NCI-H446 treated with DMSO at 0.1 percent for 48 hours (cell line): ENCODE results near the gene NPBWR2.

Source experiments
- DNase-seq: peaks from one replicate; lab custom pipeline; 2025; lab: John Stamatoyannopoulos, UW

Gene NPBWR2

DNA sequence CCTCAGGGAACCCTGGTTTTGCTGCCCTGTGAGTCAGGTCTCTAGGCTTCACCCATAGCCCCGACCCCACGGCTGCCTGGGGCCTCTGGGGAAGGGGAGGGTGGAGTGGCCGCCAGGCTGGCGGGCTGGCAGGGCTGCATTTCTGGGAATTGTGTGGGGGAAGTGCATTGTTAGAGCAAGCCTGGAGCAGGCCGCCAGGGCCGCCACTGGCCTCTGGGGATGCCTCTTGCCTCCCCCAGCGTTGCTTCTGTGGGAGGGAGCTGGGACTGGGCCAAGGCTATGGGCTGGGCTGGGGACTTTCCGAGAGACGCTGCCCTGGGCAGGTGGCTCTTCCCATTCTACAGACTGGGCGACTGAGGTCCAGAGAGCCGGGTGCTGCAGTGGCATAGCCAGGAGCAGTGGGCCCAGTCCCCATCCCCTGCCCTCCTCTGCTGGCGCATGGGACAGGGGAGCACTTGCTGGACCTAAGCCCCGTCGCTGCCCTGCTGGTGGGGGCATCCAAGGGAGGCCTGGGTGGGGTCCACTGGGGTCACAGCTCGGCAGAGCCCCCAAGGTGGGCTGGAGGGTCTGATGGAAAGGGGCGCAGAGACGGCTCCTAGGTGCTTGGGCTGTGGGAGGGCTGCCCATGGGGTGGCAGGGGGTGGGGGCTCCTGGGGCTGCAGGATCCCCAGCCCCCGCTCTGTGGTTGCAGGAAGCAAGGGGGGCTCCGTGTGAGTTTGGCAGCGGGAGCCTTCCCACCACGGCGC, 51.3 kb downstream of the NPBWR2 start:
- DNase-seq: peak; percentile 53

DNA sequence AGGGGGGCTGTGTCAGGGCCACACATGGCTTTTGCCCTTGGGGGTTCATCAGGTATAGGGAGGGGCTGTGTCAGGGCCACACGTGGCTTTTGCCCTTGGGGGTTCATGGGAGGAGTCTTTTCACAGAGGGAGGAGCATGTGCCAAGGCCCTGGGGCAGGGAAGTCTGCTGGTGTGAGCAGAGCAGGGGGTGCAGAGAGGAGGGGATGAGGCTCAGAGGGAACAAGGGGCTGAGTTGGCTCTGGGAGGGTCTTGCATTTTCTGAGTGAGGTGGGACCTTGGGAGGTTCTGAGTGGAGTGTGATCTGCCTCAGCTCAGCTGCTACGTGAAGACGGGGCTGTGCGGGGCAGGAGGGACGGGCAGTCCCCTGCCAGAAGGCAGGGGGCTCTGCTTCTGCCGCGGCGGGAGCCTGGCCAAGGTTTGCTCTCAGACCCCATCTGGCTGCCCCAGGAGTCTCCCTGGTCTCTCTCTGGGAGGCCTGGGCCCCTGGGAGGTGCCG, 51.9 kb downstream of the NPBWR2 start:
- DNase-seq: no peak

DNA sequence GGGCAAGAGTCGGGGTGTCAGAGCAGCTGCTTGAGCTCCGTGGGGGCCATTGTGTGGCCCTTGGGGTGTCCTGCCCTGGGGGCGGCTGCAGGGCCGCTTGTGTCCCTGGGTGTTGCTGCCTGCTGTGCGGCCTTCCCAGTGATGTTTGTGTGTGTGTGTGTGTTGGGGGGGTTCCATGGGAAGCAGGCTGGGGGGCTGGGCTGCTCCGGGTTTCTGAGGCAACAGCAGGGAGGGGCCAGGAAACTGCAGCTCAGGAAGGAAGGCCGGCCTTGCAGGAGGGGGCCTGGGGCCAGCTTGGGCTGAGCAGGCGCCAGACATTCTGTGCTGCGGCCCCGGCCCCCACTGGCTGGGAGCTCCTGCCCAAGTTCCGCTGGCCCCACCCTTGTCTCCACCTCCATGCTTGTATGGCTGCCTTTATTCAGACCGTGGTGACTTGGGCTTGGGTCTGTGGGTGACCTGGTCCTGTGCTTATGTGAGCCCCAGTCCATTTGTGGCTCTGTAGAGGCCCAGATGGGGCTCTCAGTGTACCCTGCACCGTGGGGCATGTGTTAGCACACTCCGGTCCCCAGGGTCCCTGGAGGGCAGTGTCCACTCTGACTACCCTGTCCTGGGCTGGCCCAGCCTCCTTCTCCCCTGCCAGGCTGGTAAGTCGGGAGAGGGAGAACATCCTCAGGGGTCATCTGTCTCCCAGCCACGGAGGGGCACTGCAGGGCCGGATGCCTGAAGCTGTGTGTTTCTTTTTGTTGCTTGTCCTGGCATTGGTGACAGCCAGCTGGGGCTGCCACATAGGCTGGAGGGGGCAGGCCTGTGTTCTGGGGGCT, 53.3 kb downstream of the NPBWR2 start:
- DNase-seq: peak; percentile 43
